GM12878 (cell line): ENCODE data around the gene FSIP1. TPM values are rescaled to one million over a fixed set of nuclear protein-coding genes. Genes with fewer than 3 reads are reported as not detected.

Experiments used
- ATAC-seq: fragments of 200-7000 bp; cut with Tn5 transposase; 3 replicates; pipeline ENCODE4 v1.9.1; 2020; ENCODE audit warnings: mild to moderate bottlenecking, moderate library complexity
- BruUV-seq: library from RNA; stranded (reverse); fragments of 400-500 nt; replicated peaks from 2 replicates; lab custom pipeline; 2021; lab: Mats Ljungman, UMichigan
- CTCF ChIA-PET: fragments of 300-600 bp; sonication (Branson Sonifier 250); formaldehyde crosslinking; extraction: SDS; loops from one replicate; lab custom pipeline; 2021; ENCODE audit warnings: inconsistent platforms; lab: Yijun Ruan, JAX
- POLR2A ChIA-PET: fragments of 350-600 bp; formaldehyde crosslinking; extraction: SDS; loops from one replicate; lab custom pipeline; 2021; ENCODE audit warnings: inconsistent platforms; lab: Charles Lee
- RAD21 ChIA-PET: fragments of 300-600 bp; sonication (Branson Sonifier 250); formaldehyde crosslinking; loops from one replicate; lab custom pipeline; 2023; ENCODE audit warnings: antibody characterized with exemption; ENCODE audit not compliant: unreplicated experiment; lab: Charles Lee
- SMC1A ChIA-PET: fragments of 300-600 bp; sonication (Branson Sonifier 250); formaldehyde crosslinking; loops from one replicate; lab custom pipeline; 2023; ENCODE audit not compliant: unreplicated experiment, uncharacterized antibody; lab: Charles Lee
- DNase-seq: peaks from one replicate; pipeline ENCODE4 v3.0.0-alpha.2; 2011; ENCODE audit warnings: low read depth, low spot score
- FAIRE-seq: peaks from 3 replicates; lab custom pipeline; 2011; peaks lifted over from hg19 to GRCh38; lab: Jason Lieb, UNC
- H2AFZ ChIP-seq: 2 replicates; pipeline ENCODE4 v1.6.0; 2011; ENCODE audit warnings: low read depth, low read length, control low read depth; ENCODE audit not compliant: control insufficient read depth
- H3K27ac ChIP-seq: 2 replicates; pipeline ENCODE4 v1.5.1; 2011; ENCODE audit warnings: control low read depth; ENCODE audit not compliant: control insufficient read depth, insufficient read depth
- H3K27me3 ChIP-seq, 2 experiments: replicated peaks in 1 of 2; 2 replicates each; pipeline versions ENCODE4 v1.6.0 to v1.6.1; 2011; ENCODE audit warnings: low read length in 1 of 2; ENCODE audit not compliant: control insufficient read depth in 2 of 2, insufficient read depth in 2 of 2
- H3K36me3 ChIP-seq, 2 experiments: 2 replicates each; pipeline ENCODE4 v1.5.1; 2011; ENCODE audit warnings: low read length in 1 of 2; ENCODE audit not compliant: control insufficient read depth in 2 of 2, insufficient read depth in 2 of 2
- H3K4me1 ChIP-seq: 2 replicates; pipeline ENCODE4 v1.6.1; 2011; ENCODE audit warnings: mild to moderate bottlenecking, low read length, moderate library complexity, mixed read lengths; ENCODE audit not compliant: control insufficient read depth, insufficient read depth
- H3K4me2 ChIP-seq: 2 replicates; pipeline ENCODE4 v1.6.0; 2011; ENCODE audit warnings: control low read depth; ENCODE audit not compliant: control insufficient read depth, insufficient read depth
- H3K4me3 ChIP-seq: fragments of 200-600 bp; sonication (generic); 2 replicates; pipeline ENCODE4 v1.5.1; 2016
- H3K79me2 ChIP-seq: 2 replicates; pipeline ENCODE4 v1.6.0; 2011; ENCODE audit warnings: low read length; ENCODE audit not compliant: control insufficient read depth, insufficient read depth
- H3K9ac ChIP-seq: 2 replicates; pipeline ENCODE4 v1.8.0; 2011; ENCODE audit warnings: low read length, control low read depth, mixed read lengths; ENCODE audit not compliant: control insufficient read depth, insufficient read depth
- H3K9me3 ChIP-seq: replicated peaks from 3 replicates; pipeline ENCODE4 v1.5.1; 2011; ENCODE audit warnings: mild to moderate bottlenecking, low read length; ENCODE audit not compliant: control insufficient read depth, insufficient read depth
- H4K20me1 ChIP-seq: 2 replicates; pipeline ENCODE4 v1.6.0; 2011; ENCODE audit not compliant: control insufficient read depth, insufficient read depth
- ATF7 ChIP-seq: fragments of 450-650 bp; IDR thresholded peaks from 2 replicates; pipeline ENCODE4 v1.6.1; 2016; ENCODE audit warnings: low read depth, mild to moderate bottlenecking
- DPF2 ChIP-seq: fragments of 450-650 bp; IDR thresholded peaks from 2 replicates; pipeline ENCODE4 v1.6.1; 2017; ENCODE audit warnings: mild to moderate bottlenecking
- EGR1 ChIP-seq, 2 experiments: IDR thresholded peaks; 1 replicate in 1 of 2; 2 replicates in 1 of 2; pipeline ENCODE4 v1.6.1; 2011 to 2012; ENCODE audit warnings: low read depth in 2 of 2, low read length in 2 of 2, borderline replicate concordance in 1 of 2, mild to moderate bottlenecking in 1 of 2, moderate library complexity in 1 of 2
- ESRRA ChIP-seq: IDR thresholded peaks from 2 replicates; pipeline ENCODE4 v1.6.1; 2012; ENCODE audit warnings: mild to moderate bottlenecking, low read length, improper control_type of control experiment
- EZH2 ChIP-seq: IDR thresholded peaks from 2 replicates; pipeline ENCODE4 v1.6.1; 2012; ENCODE audit warnings: low read depth, mild to moderate bottlenecking, control low read depth, inconsistent platforms, low read length, borderline replicate concordance; ENCODE audit not compliant: control insufficient read depth
- LARP7 ChIP-seq: fragments of 450-650 bp; IDR thresholded peaks from 2 replicates; pipeline ENCODE4 v1.6.1; 2017; ENCODE audit warnings: mild to moderate bottlenecking
- MTA3 ChIP-seq: IDR thresholded peaks from 2 replicates; pipeline ENCODE4 v1.6.1; 2012; ENCODE audit warnings: low read length, inconsistent platforms, borderline replicate concordance
- RBBP5 ChIP-seq: fragments of 200-600 bp; sonication (generic); conservative IDR thresholded peaks from 2 replicates; pipeline ENCODE4 v1.6.1; 2016
- SREBF1 ChIP-seq: IDR thresholded peaks from 2 replicates; pipeline ENCODE4 v1.6.1; 2012; ENCODE audit warnings: mild to moderate bottlenecking, low read length
- STAT1 ChIP-seq: fragments of 450-650 bp; conservative IDR thresholded peaks from 2 replicates; pipeline ENCODE4 v1.6.1; 2014; ENCODE audit warnings: antibody characterized with exemption, mild to moderate bottlenecking
- WGBS: methylation state at CpG from one replicate; pipeline ENCODE4 v1.1.6; 2016; ENCODE audit warnings: low lambda C conversion rate; ENCODE audit not compliant: insufficient replicate concordance, insufficient coverage; ENCODE audit errors: missing lambda C conversion rate; 5-methylcytosine and 5-hydroxymethylcytosine counted together
- in situ Hi-C: fragments of 300-500 bp; cut with MboI; formaldehyde crosslinking; loops from 9 replicates; pipeline ENCODE4 v1.14.3; 2018; ENCODE audit warnings: mixed read lengths
- intact Hi-C: fragments of 100-400 bp; cut with micrococcal nuclease; formaldehyde crosslinking; loops from one replicate; pipeline ENCODE4 v1.14.2; 2022; ENCODE audit not compliant: unreplicated experiment
- polyA plus RNA-seq, 11 experiments: library from polyadenylated mRNA; depleted of rRNA in 4 of 11; unstranded in 6 of 11; stranded (reverse) in 5 of 11; fragments of >200 nt; fragmentation: Nextera tagmentation in 4 of 11; fragmentation: Illumina TruSeq in 1 of 11; extraction: Ambion mirVana in 4 of 11; extraction: Trizol in 1 of 11; gene quantifications; 1 replicate in 1 of 11; 2 replicates in 10 of 11; pipeline versions ENCODE4 v1.2.1 to v1.2.3, GENCODE V29; 2011 to 2016; ENCODE audit warnings: inconsistent platforms in 2 of 11, missing spikeins in 2 of 11, low read depth in 1 of 11
- total RNA-seq, 4 experiments: library from RNA; depleted of rRNA in 3 of 4; stranded (reverse); fragments of >200 nt in 3 of 4; fragmentation: Illumina TruSeq in 1 of 4; extraction: Trizol in 1 of 4; gene quantifications; 2 replicates each; pipeline versions ENCODE4 v1.2.1 to v1.2.3, GENCODE V29; 2013 to 2021
- TF ChIP-seq, protein P1 (sequence below): fragments of 450-650 bp; IDR thresholded peaks from 2 replicates; pipeline ENCODE4 v1.6.1; 2018; ENCODE audit warnings: borderline replicate concordance, mild to moderate bottlenecking; ENCODE audit not compliant: partially characterized antibody

Gene FSIP1
- total and polyA plus RNA-seq, 10 of the 15 experiments (the other 5 are each of a cell fraction or from before 2014, with no cell fraction given): 0.15 to 0.67 (median 0.35) TPM

DNA sequence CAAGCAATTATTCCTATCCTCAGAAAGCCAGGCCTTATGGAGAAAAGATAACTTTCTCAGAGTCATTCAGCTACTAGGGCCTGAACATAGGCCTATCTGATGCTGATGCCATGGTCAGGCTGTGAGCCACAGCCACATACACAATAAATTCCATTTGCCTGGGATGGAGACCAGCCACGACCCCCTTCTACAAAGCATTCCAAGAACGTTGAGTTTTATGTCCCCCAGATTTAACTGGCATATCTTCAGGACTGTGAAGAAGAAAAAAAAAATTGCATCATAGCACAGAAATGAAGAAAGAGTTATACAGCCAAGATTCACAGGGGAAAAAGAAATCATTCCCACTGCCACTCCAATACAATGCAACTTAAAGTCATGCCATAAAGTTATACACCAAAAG is 101.8 kb downstream of the FSIP1 start (continued):
- TF ChIP-seq LARP7: no peak
- TF ChIP-seq RBBP5: no peak
- TF ChIP-seq EZH2: no peak
- no peak for TF ChIP-seq SREBF1

DNA sequence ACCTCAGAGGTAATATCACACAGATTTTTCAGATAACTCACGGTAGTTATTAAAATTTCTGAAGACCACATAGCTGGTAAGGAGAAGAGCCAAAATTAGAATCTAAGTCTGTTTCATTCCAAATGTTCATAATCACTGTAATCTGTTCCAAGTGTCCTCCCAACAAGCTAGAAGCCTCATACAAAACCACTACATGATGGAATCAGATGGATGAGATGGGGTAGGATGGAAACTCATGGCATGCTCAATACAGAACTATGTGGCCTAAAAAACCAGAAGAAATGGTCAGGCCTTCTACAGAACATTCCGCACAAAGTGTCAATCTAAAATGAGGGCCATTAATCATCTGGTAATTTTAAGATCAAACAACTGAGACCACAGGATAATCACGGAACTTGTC is 110.0 kb downstream of the FSIP1 start:
- ATAC-seq (no peak), DNase-seq (no peak), FAIRE-seq (no peak)
- Histone ChIP-seq H3K4me2 (no peak overlapping the region), H3K36me3 (no peaks in the 10 kb centered on the region), H4K20me1 (no peaks in the 10 kb centered on the region), H3K79me2 (no peaks in the 10 kb centered on the region), H2AFZ (no peak overlapping the region), H3K4me3 (no peak overlapping the region), H3K9ac (no peak overlapping the region), H3K27me3 (no peaks in the 10 kb centered on the region), H3K27ac (no peak overlapping the region), H3K9me3 (no peaks in the 10 kb centered on the region), H3K4me1 (no peaks in the 10 kb centered on the region)
- TF ChIP-seq EGR1 (IDR thresholded peaks at IDR 0.05; ENCODE audit: borderline replicate concordance in 1 of 2, low read depth in 2 of 2, low read length in 2 of 2) (no peak), STAT1 (no peak)
- POLR2A ChIA-PET: no interaction called here
- SMC1A ChIA-PET: interaction anchor here (1.0 kb wide), 1 partner anchor 9 kb away, joined by 3 read pairs; no protein-coding TSS in a partner anchor
- intact Hi-C loops (no loop called here), in situ Hi-C loops (no loop called here)
- no TSS peak for BruUV-seq
- CTCF ChIA-PET: interaction anchor here (0.9 kb wide), 1 partner anchor 46 kb away, joined by 3 read pairs; no protein-coding TSS in a partner anchor
- RAD21 ChIA-PET: interaction anchor here (1.6 kb wide), 1 partner anchor 84 kb away, joined by 3 read pairs; no protein-coding TSS in a partner anchor
- WGBS: 68% methylated on average over 3 of the region's 3 CpGs

DNA sequence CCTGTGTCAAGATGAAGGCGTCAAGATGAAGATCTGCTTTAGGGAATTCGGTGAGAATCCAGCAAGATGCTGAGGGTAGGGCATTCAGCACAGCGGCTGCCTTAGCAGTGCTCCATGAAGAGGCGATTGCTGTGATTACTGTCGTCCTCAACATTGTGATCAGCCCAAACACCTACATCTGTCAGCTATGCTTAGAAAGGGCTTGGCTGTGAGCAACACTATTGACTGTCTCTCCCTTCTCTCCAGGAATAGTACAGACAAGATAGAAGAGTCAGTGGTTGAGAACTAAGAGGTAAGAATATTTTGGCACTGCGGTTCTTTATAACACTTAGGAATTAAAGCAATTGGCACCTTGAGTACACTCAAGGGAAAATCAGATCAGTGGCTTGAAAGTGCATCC is 110.5 kb downstream of the FSIP1 start:
- intact Hi-C loops (no loop called here), in situ Hi-C loops (no loop called here)
- Histone ChIP-seq H2AFZ (no peak overlapping the region), H3K4me3 (no peak overlapping the region), H3K4me2 (no peak overlapping the region), H3K36me3 (no peaks in the 10 kb centered on the region), H3K9me3 (no peaks in the 10 kb centered on the region), H3K79me2 (no peaks in the 10 kb centered on the region), H3K9ac (no peak overlapping the region), H3K4me1 (no peaks in the 10 kb centered on the region), H3K27me3 (no peaks in the 10 kb centered on the region), H4K20me1 (no peaks in the 10 kb centered on the region), H3K27ac (no peak overlapping the region)
- no TSS peak for BruUV-seq
- WGBS: 58% methylated on average over 6 of the region's 6 CpGs
- FAIRE-seq (no peak), DNase-seq (no peak), ATAC-seq (no peak)
- POLR2A ChIA-PET: no interaction called here
- CTCF ChIA-PET: interaction anchor here (0.9 kb wide), 1 partner anchor 45 kb away, joined by 3 read pairs; no protein-coding TSS in a partner anchor
- RAD21 ChIA-PET: interaction anchor here (1.6 kb wide), 1 partner anchor 84 kb away, joined by 3 read pairs; no protein-coding TSS in a partner anchor
- TF ChIP-seq, protein P1, sequence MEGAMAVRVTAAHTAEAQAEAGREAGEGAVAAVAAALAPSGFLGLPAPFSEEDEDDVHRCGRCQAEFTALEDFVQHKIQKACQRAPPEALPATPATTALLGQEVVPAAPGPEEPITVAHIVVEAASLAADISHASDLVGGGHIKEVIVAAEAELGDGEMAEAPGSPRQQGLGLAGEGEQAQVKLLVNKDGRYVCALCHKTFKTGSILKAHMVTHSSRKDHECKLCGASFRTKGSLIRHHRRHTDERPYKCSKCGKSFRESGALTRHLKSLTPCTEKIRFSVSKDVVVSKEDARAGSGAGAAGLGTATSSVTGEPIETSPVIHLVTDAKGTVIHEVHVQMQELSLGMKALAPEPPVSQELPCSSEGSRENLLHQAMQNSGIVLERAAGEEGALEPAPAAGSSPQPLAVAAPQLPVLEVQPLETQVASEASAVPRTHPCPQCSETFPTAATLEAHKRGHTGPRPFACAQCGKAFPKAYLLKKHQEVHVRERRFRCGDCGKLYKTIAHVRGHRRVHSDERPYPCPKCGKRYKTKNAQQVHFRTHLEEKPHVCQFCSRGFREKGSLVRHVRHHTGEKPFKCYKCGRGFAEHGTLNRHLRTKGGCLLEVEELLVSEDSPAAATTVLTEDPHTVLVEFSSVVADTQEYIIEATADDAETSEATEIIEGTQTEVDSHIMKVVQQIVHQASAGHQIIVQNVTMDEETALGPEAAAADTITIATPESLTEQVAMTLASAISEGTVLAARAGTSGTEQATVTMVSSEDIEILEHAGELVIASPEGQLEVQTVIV: no peak
- no peak for TF ChIP-seq DPF2
- TF ChIP-seq ATF7: no peak
- no peak for TF ChIP-seq ESRRA
- TF ChIP-seq MTA3: no peak
- SMC1A ChIA-PET: interaction anchor here (1.0 kb wide), 1 partner anchor 8 kb away, joined by 3 read pairs; no protein-coding TSS in a partner anchor
